ENCODE results near the gene ZBTB44.

ZBTB44 gene

DNA sequence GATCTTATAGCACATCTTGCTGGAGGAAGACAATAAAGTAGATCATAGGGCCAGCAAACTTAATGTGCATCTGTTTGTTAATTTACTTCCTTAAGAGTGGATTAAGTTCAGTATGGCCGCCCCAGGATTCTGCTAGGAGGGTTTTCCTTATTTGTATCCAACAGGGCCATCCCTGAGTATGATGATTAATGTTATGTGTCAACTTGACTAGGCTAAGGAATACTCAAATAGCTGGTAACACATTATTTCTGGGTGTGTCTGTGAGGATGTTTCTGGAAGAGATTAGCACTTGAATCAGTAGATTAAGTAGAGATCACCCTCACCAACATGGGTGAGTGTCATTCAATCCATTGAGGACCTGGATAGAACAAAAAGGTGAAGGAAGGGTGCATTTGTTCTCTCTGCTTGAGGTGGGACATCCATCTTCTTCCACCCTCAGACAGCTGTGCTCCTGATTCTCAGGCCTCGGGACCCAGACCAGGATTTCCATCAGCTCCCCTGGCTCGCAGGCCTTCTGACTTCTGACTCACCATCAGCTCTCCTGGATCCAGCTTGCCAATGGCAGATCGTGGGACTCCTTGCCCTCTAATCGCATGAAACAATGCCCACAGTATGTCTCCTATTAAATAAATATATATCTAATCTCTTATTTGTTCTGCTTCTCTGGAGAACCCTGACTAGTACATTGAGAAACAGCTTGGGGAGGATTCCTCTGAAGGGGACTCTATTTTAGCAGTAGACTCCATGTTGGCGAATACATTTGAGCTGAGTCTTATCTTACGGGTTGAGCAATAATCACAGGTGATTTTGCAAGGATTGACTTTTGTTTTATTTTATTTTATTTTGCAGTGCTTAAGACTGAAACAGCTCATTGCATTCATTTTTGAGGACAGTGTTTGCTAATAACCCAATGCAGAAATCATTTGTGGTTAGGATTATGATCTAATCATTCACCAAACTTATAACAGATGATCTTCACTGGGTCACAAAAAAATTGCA lies 9.0 kb upstream of the ZBTB44 start:
- TF ChIP-seq, protein P1, sequence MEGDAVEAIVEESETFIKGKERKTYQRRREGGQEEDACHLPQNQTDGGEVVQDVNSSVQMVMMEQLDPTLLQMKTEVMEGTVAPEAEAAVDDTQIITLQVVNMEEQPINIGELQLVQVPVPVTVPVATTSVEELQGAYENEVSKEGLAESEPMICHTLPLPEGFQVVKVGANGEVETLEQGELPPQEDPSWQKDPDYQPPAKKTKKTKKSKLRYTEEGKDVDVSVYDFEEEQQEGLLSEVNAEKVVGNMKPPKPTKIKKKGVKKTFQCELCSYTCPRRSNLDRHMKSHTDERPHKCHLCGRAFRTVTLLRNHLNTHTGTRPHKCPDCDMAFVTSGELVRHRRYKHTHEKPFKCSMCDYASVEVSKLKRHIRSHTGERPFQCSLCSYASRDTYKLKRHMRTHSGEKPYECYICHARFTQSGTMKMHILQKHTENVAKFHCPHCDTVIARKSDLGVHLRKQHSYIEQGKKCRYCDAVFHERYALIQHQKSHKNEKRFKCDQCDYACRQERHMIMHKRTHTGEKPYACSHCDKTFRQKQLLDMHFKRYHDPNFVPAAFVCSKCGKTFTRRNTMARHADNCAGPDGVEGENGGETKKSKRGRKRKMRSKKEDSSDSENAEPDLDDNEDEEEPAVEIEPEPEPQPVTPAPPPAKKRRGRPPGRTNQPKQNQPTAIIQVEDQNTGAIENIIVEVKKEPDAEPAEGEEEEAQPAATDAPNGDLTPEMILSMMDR (IDR thresholded peaks at IDR 0.05; ENCODE audit: insufficient read depth, low read length, missing control alignments): no peak
- POLR2A ChIA-PET: no interaction called here
- no peak overlapping the region for H3K4me3 ChIP-seq (ENCODE audit: low read depth, low read length)
- no peak for DNase-seq (ENCODE audit: low read depth, low spot score)
- CTCF ChIA-PET: no interaction called here

DNA sequence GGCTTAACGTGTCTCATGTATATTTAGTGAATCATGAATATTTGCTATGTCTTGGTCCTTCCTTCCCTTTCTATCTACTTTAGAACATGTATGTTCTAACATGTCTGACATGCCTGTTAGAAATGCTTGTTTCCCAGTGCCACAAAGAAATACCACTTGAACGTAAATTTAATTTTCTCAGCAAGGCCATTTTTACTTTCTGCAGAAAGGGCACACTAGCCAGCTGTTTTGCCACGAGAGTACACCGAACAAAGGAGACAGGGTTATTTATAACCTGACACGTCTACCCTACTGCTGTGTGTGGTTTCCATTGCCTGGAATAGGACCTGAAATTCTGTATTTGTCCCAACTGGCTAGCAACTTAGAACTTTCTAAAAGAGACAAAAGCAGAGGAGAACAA lies 7.4 kb upstream of the ZBTB44 start:
- ChIA-PET POLR2A (no interaction called here), CTCF (no interaction called here)
- TF ChIP-seq, protein P1 (IDR thresholded peaks at IDR 0.05; ENCODE audit: insufficient read depth, low read length, missing control alignments): no peak
- no peak overlapping the region for H3K4me3 ChIP-seq (ENCODE audit: low read depth, low read length)
- DNase-seq (ENCODE audit: low read depth, low spot score): no peak

DNA sequence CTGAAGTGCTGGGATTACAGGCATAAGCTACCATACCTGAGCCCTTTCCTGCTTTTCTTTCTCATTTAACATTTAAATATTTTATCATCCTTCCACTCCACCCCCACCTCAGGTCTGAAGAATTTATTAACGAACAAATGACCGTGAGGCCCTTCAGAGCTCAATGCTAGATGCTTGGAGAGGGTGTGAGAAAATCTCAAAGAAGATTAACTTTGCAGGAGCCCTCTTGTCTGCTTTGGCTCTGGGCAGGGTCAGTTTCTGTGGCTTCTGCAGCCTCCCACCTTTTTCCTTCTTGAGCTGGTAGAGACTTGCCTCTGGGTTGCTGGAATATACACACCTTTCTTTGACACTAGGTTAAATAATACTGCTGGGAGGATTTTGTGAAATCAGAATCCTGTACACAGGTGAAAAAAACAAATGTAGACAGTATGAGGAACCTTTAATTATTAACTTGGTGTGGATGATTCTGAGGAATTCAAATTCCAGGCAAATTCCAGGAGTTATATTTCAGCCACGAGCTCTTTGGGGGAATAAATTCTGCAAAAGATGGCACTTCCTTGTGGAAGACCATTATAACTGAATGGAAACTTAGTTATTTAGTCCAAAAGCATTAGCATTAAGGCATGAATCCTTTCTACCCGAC lies 3.4 kb upstream of the ZBTB44 start:
- ChIA-PET CTCF (no interaction called here), POLR2A (no interaction called here)
- DNase-seq (ENCODE audit: low read depth, low spot score): no peak
- TF ChIP-seq, protein P1 (IDR thresholded peaks at IDR 0.05; ENCODE audit: insufficient read depth, low read length, missing control alignments): no peak
- no peak overlapping the region for H3K4me3 ChIP-seq (ENCODE audit: low read depth, low read length)

DNA sequence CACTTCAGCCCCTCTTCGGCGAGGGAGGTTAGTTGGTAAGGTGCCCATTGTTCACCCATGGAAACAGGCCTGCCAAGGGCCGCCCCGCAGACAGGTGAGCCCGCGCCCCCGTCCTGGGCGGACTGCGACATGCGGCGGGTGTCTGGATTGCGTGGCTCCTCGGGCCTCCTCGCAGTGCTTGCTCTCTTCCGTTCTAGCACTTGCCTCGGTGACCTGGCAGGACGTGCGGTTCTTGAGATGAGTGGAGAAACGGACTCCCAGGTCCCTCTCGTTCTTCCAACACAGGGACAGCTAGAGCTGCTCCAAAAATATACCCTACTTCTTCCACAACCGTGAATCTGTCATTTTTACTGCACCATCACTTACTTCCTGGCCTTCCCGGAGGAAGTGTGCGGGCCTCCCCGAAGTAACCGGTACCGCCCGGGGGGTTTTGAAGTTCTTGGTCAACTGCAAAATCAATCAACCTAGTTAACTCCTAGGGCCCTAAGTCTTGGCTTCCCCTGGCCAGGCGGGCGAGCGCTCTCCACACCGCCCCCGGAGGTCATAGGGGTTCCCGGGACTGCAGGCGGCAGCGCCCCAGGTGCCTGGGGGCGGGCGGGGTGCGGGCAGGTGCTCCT lies 745 bp upstream of the ZBTB44 start:
- no peak for DNase-seq (ENCODE audit: low read depth, low spot score)
- POLR2A ChIA-PET: no interaction called here
- H3K4me3 ChIP-seq (ENCODE audit: low read depth, low read length): no peak overlapping the region
- TF ChIP-seq, protein P1 (IDR thresholded peaks at IDR 0.05; ENCODE audit: insufficient read depth, low read length, missing control alignments): no peak
- CTCF ChIA-PET: no interaction called here

DNA sequence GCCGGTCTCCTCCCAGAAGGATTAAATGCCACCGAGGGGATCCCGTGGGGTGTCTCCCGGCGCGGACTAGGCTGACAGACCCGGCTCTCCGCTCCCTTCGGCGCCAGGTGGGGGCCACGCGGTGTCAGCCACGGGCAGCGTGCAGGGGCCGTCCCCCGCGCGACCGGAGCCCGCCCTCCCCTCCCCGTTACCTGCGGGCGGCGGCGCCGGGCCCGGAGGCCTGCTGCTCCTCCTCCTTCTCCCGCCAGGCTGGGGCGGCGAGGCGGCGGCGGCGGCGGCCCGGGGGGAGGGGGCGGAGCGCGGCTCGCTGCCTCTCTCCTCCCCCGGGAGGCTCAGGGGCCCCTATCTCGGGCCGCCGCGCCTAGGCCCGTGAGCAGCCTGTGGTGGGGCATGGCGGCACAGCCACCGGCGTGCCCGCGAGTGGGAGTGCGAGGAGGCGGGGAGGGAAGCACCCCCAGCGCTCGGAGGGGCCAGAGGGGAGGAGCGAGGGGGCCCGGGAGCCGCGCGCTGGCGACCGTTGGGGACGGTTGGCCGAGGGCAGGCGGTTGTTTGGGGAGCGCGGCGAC lies 450 bp downstream of the ZBTB44 start:
- ChIA-PET CTCF (interaction anchor here (0.6 kb wide), 1 partner anchor 543 kb away, joined by 3 read pairs; no protein-coding TSS in a partner anchor), POLR2A (no interaction called here)
- TF ChIP-seq, protein P1 (IDR thresholded peaks at IDR 0.05; ENCODE audit: insufficient read depth, low read length, missing control alignments): no peak
- H3K4me3 ChIP-seq (ENCODE audit: low read depth, low read length): peak overlapping the region; percentile 73
- no peak for DNase-seq (ENCODE audit: low read depth, low spot score)
